Activated T-cell treated with anti-CD3 and anti-CD28 coated beads for 24 hours (primary cell): Measurements from ENCODE around the gene DUSP14.
"Not testable (repeated sequence)": the region's sequence is repeated elsewhere in the genome, so short reads cannot be mapped to it uniquely, and the experiment has no call there.

Source experiments
- DNase-seq: peaks from one replicate; pipeline ENCODE4 v3.0.0-alpha.2; 2020; ENCODE audit warnings: low read depth

Gene DUSP14, protein sequence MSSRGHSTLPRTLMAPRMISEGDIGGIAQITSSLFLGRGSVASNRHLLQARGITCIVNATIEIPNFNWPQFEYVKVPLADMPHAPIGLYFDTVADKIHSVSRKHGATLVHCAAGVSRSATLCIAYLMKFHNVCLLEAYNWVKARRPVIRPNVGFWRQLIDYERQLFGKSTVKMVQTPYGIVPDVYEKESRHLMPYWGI

DNA sequence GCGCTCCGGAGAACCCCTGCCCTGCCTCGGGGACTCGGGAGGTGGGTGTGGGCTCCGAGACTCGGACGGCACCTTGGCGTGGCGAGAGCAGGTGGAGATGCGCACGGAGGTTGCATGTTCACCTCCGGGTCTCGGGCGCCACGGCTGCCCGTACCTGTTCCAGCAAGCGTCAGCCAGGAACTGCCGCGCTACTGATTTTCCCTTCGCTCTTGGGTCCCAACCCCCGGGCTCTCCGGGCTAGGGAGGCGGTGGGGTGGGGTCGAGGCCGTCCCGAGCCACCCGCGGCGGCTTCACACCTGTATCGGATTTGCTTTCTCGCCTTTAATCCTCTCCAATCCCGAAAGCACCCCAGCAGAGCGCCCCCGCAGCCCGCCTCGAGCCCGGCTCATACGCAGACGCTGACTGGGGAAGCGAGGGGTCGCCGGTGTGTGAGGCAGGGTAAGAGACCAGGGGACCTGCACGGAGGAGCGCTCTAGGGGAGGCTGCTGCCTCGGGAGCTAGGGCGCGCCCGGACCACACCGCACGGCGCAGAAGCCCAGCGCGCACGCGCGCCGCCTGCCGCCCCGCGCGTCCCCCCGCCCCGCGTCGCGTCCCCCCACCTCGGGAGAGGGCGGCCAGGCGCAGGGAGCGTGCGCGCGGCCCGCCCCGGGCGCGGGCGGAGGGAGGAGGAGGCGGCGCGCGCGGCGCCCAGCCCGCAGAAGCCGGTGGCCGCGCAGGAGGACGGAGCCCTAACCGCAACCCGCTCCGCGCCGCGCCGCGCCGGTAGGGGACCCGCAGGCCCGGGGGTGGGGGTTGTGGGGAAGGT, at the start of gene DUSP14:
TSS of gene DUSP14 (plus strand) at position 695 of the 805 bp plus-strand sequence. CDS start 22,382 bp downstream, outside the sequence.
- peak; percentile 79 for DNase-seq

DNA sequence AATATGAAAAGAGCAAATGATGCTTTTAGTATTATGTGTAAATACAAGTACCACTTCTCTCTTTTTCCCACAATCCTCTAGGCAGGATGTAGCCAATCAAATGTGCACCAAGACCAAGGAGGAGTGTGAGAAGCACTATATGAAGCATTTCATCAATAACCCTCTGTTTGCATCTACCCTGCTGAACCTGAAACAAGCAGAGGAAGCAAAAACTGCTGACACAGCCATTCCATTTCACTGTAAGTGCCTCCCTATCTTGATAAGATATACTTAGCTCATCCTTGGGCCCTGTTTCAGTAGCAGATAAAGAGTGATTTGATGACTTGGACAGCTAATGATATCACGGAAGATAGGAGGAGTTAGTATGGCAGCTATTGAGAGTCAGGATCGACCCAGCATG, 49.3 kb upstream of the DUSP14 start:
- no peak for DNase-seq

DNA sequence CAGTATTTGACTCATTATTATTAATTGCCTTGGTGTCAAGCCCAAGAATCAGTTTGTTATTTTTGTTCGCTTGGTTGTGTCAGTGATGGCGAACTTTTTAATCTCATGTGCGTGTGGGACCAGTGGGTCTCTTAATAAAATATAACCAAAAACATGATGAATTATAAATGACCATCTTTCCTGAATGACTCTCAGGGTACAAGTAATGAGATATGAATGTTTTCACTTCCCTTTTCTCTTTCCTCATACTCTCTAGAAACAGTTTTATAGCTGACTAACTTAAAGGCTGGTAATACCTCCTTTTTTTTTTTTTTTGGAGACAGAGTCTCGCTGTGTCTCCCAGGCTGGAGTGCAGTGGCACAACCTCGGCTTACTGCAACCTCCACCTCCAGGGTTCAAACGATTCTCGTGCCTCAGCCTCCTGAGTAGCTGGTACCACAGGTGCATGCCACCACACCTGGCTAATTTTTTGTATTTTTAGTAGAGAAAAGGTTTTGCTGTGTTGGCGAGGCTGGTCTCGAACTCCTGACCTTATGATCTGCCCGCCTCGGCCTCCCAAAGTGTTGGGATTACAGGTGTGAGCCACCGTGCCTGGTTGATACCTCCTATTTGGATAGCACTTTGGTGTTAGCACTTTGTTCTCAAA, 48.2 kb upstream of the DUSP14 start:
- not testable (repeated sequence) for DNase-seq

DNA sequence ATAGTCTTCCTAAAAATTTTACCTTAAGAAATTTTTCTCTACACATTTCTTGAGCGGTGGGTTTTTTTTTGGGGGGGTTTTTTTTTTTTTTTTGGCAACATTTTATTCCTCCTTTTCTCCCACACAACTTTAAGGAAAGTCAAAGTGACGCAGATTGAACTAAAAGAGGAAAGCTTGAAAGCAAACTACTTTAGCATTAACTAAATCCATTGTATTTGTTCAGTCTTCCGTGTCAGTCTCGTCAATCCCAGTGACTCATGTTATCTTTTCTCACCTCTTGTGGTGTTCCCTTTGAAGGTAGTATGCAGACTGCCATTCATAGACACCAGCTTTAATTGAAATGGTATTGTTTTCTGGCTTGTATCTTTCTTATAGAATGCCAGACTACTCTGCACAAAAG, 43.7 kb upstream of the DUSP14 start:
- no peak for DNase-seq

DNA sequence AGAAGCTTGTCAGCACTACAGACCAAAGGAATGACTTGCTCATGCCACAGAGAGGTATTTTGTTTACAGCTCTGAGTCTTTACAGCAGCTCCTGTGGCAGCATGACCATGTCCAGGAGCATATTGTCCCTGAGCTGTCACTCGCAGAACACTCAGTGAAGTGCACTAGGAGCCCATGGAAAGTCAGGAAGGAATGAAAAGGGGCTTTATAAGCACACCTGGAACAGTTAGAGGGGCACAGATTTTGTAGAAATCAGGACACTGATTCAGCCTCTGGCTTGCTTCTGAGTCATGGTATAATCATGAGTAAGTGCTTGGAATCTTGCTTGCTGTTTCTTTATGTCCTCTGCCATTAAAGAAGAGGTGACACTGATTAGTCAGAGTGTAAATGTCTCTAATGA, 42.0 kb upstream of the DUSP14 start:
- DNase-seq = no peak

DNA sequence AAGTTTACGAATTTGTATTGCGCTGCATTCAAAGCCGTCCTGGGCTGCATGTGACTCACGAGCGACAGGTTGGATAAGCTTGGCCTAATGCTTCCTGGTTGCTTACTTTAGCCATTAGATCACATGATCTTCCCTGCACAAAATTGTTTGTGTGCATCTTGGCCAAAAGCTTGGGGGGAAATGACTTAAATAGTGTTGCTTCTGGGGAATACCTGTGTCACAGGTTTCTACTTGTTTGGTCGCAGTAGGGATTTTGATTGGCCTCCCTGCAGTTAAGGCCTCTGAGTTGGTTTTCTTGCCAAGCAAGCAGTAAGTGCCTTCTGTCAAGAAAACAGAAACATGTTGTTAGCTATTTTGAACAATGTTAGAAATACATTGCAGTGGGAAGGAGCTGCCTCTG, 39.6 kb upstream of the DUSP14 start:
- no peak for DNase-seq

DNA sequence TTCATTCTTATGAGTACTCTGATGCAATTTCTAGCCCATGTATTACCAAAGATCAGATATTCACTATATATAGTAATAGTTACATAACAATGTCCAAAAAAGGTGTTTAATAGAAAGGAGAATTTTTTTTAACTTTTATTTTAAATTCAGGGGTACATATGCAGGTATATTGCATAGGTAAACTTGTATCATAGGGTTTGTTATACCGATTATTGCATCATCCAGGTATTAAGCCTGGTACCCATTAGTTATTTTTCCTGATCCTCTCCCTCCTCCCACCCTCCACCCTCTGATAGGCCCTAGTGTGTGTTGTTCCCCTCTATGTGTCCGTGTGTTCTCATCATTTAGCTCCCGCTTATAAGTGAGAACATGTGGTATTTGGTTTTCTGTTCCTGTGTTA, 31.9 kb upstream of the DUSP14 start:
- DNase-seq = not testable (repeated sequence)

DNA sequence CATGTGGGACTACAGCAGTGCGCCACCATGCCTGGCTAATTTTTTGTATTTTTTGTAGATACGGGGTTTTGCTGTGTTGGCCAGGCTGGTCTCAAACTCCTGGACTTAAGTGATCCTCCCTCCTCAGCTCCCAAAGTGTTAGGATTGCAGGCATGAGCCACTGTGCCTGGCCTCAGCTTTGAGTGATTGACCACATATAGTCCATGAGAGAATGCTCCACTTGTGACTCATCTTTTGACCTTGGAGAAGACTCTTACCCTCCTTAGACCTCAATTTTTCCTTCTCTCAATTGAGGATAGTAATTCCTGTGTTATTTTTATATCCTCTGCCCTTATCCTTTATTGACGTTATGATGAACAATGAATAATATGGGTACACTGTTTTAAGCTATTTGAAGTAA, 30.9 kb upstream of the DUSP14 start:
- DNase-seq = no peak

DNA sequence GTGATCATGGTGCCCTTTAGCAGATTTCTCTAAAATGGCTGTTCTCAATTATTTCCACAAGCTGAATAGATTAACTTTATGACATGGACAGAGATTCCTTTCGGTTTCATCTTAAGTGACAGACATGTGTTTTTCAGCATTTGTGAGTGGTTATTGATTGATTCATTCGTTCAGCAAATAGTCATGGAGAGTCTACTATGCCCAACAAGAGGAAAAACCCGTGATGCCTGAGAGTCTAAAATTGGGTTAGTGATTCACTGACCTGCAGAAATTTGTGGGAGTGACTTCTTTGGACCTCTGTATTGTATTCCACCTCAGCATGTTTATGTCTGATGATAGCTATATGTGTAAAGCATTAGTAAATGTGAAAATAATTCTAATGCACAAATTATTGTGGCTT, 28.0 kb upstream of the DUSP14 start:
- no peak for DNase-seq

DNA sequence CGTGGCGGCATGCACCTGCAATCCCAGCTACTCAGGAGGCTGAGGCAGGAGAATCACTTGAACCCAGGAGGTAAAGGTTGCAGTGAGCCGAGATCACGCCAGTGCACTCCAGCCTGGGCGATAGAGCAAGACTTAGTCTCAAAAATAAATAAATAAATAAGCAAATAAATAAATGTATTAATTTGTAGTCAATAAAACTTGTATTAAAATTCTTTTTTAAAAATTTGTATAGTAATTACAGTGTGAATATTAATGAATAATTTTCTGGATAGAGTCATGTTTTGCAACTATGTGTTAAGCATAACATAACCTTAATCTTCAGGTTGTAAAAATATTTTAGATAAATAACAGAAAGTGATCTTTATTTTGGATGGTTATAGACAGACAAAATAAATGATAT, 27.2 kb upstream of the DUSP14 start:
- no peak for DNase-seq

DNA sequence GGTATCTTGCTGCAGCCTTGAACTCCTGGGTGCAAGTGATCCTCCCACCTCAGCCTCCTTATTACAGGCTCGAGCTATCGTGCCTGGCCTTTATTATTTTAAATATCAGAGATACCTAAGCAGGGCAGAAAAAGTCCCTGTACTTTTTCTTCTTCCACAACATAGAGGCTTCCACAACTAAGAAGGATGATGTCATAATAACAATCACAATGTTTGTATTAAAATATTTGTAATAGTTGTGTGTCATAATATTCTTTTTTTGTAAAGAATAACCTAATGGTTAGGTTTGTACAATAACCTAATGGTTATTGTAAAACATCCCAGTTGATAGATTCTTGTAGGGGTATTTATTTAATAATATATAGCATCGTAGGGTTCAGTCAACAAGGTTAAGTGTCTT, 26.7 kb upstream of the DUSP14 start:
- no peak for DNase-seq

DNA sequence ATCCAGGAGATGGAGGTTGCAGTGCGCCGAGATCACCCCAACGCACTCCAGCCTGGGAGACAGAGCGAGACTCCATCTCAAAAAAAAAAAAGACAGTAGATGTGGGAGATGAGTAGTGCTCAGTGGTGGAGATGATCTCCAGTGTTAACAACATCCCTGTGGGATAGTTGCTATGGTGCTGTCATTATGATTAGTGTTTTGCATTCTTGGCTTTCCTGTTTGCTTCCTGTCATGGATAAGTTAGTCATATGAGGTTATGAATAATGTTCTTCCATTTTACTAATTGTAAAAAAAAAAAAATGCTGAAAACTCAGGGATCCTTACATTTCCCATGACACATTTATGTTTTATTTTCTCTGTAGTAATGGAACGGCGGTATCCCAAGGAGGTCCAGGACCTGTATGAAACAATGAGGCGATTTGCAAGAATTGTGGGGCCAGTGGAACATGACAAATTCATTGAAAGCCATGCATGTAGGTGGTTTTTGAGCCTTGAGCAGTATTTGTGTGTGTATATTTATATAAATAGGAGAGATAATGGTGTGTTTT, 24.5 kb upstream of the DUSP14 start:
- no peak for DNase-seq

DNA sequence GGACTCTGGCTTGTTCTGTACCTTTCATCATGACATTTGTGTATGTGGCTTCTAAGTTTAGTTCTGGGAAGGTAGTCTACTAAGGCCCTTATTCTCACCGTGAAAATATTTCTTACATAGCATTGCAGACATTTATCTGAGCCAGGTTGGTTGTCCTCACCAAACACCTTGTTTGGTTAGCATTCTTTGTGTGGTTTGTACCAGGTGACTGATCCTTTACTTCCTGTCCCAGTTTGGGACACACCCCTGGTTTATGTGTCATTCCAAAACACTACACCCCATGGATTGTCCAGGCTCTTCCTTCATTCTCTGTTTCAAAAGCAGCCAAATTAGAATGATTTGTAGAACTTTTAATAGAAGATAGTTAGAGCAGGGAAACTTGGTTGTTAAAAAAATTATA, 23.2 kb upstream of the DUSP14 start:
- no peak for DNase-seq

DNA sequence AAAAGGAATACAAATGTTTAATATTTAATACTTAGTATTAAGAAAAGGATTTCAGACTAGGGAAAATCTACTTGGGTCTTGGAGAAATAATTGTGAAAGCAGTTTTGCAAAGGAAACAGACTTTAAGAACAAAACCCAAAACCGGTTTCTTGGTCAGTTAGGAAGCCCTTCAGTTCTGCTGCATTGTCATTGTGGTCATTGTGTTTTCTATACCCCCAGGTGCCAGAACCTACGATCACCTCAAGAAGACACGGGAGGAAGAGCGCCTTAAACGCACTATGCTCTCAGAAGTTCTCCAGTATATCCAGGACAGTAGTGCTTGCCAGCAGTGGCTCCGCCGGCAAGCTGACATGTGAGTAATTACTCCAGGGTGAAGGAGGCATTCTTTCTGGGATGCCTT, 19.5 kb upstream of the DUSP14 start:
- no peak for DNase-seq

DNA sequence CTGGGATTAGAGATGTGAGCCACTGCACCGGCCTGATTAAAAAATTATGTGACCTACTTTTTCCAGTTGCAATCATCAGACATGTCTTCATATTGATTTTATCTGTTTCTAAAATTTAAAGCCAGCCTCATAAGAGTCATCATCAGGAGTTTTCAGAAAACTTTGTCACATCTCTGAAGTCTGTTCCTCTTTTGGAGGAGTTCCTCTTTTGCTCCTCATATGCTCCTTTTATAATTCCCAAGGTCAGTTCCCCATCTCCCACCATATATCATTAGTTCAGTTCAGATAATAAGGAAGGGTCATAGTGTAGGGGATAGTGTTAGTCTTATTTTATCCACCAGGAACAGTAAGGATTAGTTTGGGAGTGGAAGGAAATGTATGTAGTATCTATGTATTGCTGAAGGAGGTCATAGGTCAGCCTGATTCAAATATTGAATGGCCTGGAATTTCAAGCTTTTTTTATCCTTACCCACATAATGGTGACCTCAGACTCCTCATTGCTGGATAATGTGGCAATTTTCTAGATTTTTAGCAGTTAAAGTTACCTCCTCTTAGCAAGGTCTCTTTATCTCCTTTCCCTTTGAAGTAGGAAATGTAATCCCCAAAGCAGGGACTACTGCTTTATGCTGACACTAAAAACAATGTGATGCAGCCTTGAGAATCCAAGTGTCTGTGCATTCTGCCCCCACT, 13.8 kb upstream of the DUSP14 start:
- no peak for DNase-seq

DNA sequence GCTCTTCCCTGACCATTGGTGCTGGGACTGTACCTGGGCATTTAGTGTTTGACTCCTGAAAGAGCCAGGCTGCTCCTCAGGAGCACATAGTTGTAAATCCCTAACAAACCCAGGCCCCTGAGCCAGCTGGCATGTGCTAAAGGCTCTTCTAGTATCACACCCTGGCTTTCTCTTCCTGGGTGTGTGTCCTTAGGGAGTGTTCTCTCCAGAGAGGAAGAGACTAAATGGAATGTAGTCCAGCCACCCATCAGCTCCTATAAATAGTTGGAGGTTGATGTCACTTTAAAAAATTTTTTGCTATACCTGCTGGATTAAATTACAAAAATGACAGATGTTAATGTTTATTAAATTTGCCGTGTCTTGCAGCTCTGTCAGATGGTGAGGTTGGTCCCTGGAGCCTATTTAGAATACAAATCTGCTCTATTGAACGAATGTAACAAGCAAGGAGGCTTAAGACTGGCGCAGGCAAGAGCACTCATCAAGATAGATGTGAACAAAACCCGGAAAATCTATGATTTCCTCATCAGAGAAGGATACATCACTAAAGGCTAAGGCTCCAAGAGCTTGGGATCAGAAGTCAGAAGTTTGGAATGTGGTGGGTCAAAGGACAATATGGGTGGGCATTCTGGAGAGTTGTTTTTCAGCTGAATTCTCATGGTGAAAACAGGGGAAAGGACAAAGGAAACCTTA, 13.1 kb upstream of the DUSP14 start:
- no peak for DNase-seq

DNA sequence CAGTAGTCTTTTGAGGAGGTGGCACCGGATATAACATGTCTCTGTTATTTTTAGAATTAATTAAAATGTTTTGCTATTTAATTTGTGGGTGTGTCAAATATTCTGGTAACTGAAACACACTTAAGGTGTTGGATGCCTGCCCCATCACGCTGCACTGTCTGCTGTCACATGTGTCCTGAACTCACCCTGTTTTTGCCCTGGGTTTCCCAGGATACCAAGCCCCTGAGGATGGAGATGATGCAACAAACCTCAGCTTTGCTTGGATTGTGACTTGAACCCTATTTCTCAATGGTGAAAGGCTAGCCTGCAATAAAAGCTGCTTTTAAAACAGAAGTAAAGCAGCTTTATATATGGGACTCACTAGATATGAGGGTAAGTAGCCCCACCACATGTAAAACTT, 11.5 kb upstream of the DUSP14 start:
- no peak for DNase-seq

DNA sequence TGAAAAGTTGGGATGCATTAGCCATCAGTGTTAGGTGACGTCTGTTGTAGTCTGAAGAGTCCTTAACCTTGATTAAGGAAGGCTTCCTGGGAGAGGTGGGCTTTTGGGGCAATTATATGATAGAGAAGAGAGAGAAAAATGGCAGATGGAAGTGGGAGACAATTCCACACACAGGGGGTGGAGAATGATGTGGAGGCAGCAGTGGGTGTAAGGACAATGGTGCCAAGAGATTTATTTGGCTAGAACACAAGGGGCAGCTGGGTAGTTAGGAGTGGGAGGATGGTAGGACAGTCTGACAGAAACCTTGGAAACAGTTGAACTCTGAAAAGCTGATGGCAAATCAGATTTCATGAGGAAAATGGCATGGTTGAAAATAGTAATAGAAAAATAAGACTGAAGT, 10.7 kb upstream of the DUSP14 start:
- no peak for DNase-seq

DNA sequence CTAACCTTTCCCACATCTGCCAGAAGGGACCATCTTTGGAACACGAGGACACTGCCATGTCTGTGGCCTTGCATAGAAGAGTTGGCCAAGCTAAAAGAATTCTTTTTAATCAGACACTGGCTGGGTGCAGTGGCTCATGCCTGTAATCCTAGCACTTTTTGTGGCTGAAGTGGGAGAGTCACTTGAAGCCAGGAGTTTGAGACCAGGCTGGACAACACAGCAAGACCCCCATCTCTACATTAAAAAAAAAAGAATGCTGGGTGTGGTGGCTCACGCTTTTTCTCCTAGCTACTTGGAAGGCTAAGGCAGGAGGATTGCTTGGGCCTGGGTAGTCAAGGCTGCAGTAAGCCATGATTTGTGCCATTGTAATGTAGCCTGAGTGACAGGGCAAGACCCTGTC, 9.3 kb upstream of the DUSP14 start:
- no peak for DNase-seq

DNA sequence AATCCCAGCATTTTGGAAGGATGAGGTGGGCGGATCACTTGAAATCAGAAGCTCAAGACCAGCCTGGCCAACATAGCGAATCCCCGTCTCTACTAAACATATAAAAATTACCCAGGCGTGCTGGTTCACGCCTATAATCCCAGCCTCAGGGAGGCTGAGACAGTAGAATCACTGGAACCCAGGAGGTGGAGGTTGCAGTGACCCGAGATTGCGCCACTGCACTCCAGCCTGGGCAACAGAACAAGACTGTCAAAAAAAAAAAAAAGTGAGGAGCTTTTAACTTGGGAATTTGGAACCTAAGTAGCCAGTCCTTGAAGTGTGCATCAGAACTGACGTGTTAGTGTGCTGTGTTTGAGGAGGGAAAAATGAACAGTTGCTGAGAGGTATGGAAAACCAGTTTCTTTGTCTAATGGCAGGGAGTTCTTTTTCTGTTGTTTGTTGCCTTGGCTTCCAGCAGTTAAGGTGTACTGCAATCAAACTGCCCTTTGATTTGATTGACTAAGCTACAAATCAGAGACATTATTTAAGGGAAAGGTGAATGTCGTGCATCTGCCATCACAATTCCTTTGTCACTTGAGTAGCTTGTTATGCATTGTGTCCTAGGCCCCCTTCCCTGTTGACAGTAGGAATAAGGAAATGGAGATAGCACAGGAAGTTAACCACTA, 8.6 kb upstream of the DUSP14 start:
- no peak for DNase-seq

DNA sequence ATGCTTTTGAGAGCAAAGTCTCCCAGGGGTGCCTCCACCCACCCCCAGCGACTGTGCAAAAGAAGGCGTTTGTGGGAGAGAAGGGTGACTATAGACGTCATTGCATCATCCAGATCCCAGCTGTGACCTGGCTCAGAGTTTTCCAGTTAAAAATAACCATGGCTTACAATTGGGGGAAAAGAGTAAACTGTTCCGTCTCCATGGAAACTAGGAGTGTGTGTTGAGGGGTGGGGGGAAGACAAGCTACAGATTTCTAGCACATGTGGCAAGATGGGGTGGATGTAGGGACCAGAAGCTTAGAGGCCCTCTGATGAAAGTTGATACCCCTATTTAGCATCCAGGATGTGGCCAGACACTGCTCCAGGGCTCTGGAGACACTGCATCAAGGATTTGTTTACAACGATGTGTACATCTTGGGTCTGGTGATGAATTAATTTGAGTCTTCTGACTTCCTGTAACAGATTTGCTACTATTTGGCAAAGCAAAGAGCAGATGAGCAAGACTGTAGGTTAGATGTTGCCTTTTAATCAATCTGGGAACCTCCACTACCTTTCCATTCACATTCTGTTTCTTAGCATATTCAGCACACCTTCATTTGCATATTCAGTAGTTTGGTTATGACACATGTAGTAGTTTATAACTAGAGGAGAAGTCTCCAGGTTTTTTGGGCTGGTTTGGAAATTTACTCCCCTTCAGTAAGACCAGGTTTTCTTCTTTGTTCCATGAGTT, 6.2 kb upstream of the DUSP14 start:
- no peak for DNase-seq
